Upper lobe of left lung (tissue), 6 donors: ENCODE results near the gene GCLM. TPM values are rescaled to one million over a fixed set of nuclear protein-coding genes. Genes with fewer than 3 reads are reported as not detected.

Experiments used
- ATAC-seq, 2 donors: fragments of 200-7000 bp; cut with Tn5 transposase; one replicate each; pipeline ENCODE4 v1.9.1; 2022; ENCODE audit warnings: mild to moderate bottlenecking in 2 of 2, moderate library complexity in 2 of 2; ENCODE audit not compliant: low FRiP score in 2 of 2
- DNase-seq, 2 donors: peaks; one replicate each; pipeline ENCODE4 v3.0.0-alpha.2; 2019 to 2020
- H3K27ac ChIP-seq, 4 donors: fragments of 200-600 bp; sonication (generic); one replicate each; pipeline ENCODE4 v1.5.1; 2016 to 2019
- H3K27me3 ChIP-seq, 4 donors: fragments of 200-600 bp; sonication (generic); one replicate each; pipeline ENCODE4 v1.5.1; 2017 to 2019
- H3K36me3 ChIP-seq, 4 donors: fragments of 200-600 bp; sonication (generic); one replicate each; pipeline ENCODE4 v1.5.1; 2016 to 2019
- H3K4me1 ChIP-seq, 4 donors: fragments of 200-600 bp; sonication (generic); one replicate each; pipeline ENCODE4 v1.5.1; 2018 to 2019
- H3K4me3 ChIP-seq, 4 donors: fragments of 200-600 bp; sonication (generic); one replicate each; pipeline ENCODE4 v1.5.1; 2017 to 2019; ENCODE audit warnings: mild to moderate bottlenecking in 2 of 4, moderate library complexity in 1 of 4
- H3K9me3 ChIP-seq, 4 donors: fragments of 200-600 bp; sonication (generic); one replicate each; pipeline ENCODE4 v1.5.1; 2018 to 2019
- EP300 ChIP-seq, 4 donors: sonication (generic); formaldehyde crosslinking; IDR thresholded peaks; one replicate each; pipeline ENCODE4 v1.5.1; 2017; ENCODE audit warnings: antibody characterized with exemption in 4 of 4, control low read depth in 2 of 4
- POLR2A ChIP-seq, 4 donors: fragments of 450-650 bp; IDR thresholded peaks; one replicate each; pipeline ENCODE4 v1.5.1; 2016 to 2017; ENCODE audit warnings: antibody characterized with exemption in 4 of 4, mild to moderate bottlenecking in 2 of 4
- POLR2AphosphoS5 ChIP-seq, 2 donors: sonication (generic); formaldehyde crosslinking; IDR thresholded peaks; one replicate each; pipeline ENCODE4 v1.5.1; 2017; ENCODE audit warnings: antibody characterized with exemption in 2 of 2
- WGBS, 2 donors: methylation state at CpG; one replicate each; pipeline ENCODE4 v1.1.5; 2017 to 2018; 5-methylcytosine and 5-hydroxymethylcytosine counted together
- total RNA-seq, 6 donors: library from RNA; depleted of rRNA in 4 of 6; stranded (reverse); fragments of >200 nt in 4 of 6; gene quantifications; one replicate each; pipeline versions ENCODE4 v1.1.0 to v1.2.1, GENCODE V29; 2016 to 2021
- TF ChIP-seq, protein P1 (sequence below), 6 experiments: fragments of 450-650 bp in 4 of 6; fragments of 200-600 bp in 2 of 6; sonication (generic) in 2 of 6; IDR thresholded peaks; one replicate each; pipeline ENCODE4 v1.5.1; 2016 to 2019; ENCODE audit warnings: antibody characterized with exemption in 6 of 6
- donor health status: DM: no; HTN: no; CAD: no; lungs with moderate emphysema.
- donor health status: DM: no; HTN: yes; CAD: no; lungs with severe emphysema.

GCLM gene
- total RNA-seq, 6 donors from 2014 or later, result 11.3 to 25.1 (median 20.2) TPM

DNA sequence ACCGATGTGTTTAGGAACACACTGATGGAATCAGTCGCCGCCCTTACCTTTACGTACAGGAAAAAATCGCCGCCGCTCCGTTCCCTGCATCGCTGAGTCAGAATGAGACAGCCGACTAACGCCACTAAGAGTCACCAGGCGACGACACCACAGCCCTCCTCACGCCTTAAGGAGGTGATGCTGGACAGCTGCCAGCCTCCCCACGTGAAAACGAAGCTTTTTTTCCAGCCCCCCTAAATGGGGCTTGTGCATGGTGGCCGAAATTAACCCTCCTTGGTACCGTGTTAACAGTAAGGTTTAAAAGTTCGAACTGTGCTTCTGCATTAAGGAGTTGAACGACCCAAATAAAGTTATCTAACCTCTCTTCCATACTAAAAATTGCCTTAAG is 30.7 kb downstream of the GCLM start:
- WGBS, 2 donors, result 2% methylated on average over 11 to 20 of the region's 20 CpGs
- peaks cover 21 to 42% (median 26%) of the 10 kb centered on the region in 4 donors for H3K36me3 ChIP-seq
- no peaks in the 10 kb centered on the region for H3K27me3 ChIP-seq
- no peak for TF ChIP-seq POLR2A (IDR thresholded peaks at IDR 0.05)
- no peak for TF ChIP-seq EP300 (IDR thresholded peaks at IDR 0.05)
- no peak for TF ChIP-seq POLR2AphosphoS5 (IDR thresholded peaks at IDR 0.05)
- TF ChIP-seq, protein P1, sequence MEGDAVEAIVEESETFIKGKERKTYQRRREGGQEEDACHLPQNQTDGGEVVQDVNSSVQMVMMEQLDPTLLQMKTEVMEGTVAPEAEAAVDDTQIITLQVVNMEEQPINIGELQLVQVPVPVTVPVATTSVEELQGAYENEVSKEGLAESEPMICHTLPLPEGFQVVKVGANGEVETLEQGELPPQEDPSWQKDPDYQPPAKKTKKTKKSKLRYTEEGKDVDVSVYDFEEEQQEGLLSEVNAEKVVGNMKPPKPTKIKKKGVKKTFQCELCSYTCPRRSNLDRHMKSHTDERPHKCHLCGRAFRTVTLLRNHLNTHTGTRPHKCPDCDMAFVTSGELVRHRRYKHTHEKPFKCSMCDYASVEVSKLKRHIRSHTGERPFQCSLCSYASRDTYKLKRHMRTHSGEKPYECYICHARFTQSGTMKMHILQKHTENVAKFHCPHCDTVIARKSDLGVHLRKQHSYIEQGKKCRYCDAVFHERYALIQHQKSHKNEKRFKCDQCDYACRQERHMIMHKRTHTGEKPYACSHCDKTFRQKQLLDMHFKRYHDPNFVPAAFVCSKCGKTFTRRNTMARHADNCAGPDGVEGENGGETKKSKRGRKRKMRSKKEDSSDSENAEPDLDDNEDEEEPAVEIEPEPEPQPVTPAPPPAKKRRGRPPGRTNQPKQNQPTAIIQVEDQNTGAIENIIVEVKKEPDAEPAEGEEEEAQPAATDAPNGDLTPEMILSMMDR (IDR thresholded peaks at IDR 0.05), result no peak
- peak overlapping the region; percentile 89 to 97 (median 94) for H3K27ac ChIP-seq
- no peaks in the 10 kb centered on the region for H3K9me3 ChIP-seq
- H3K4me3 ChIP-seq, result peak overlapping the region; percentile 72 to 96 (median 80)
- ATAC-seq (peak; percentile 70 to 79), DNase-seq (peak in 1 of 2 donors; percentile 80)
- H3K4me1 ChIP-seq, result peaks cover 17 to 33% (median 22%) of the 10 kb centered on the region in 4 donors

DNA sequence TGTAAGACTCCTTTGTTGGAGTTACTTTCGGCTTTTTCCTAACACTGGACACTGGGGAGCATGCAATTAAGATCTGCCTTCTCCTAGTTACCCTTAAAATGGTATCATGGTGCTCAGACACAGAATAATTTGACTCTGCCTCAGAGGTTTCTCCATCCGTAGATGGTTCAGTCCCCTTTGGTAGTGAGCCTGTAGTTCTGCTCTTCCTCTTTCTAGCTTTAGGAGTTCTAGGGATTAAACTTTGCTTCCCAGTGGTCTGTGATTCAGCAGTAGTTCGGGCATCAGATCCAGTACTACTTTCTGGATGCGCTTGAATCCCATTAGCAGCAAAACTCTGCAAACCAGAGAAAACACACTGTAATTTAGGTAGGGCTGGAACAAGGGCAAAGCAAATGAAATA is 31.7 kb downstream of the GCLM start:
- 89 to 92% methylated on average over 4 of the region's 4 CpGs for WGBS, 2 donors
- peaks cover 17 to 33% (median 22%) of the 10 kb centered on the region in 4 donors for H3K4me1 ChIP-seq
- H3K9me3 ChIP-seq, result no peaks in the 10 kb centered on the region
- peaks cover 28 to 52% (median 33%) of the 10 kb centered on the region in 4 donors for H3K36me3 ChIP-seq
- ATAC-seq (no peak), DNase-seq (no peak)
- peak overlapping the region in 1 of 4 donors; percentile 97 for H3K27ac ChIP-seq
- peak overlapping the region in 2 of 4 donors; percentile 72 to 73 for H3K4me3 ChIP-seq
- TF ChIP-seq POLR2AphosphoS5 (IDR thresholded peaks at IDR 0.05) (no peak), EP300 (IDR thresholded peaks at IDR 0.05) (no peak), POLR2A (IDR thresholded peaks at IDR 0.05) (no peak)
- TF ChIP-seq, protein P1 (IDR thresholded peaks at IDR 0.05), result no peak
- H3K27me3 ChIP-seq, result no peaks in the 10 kb centered on the region

DNA sequence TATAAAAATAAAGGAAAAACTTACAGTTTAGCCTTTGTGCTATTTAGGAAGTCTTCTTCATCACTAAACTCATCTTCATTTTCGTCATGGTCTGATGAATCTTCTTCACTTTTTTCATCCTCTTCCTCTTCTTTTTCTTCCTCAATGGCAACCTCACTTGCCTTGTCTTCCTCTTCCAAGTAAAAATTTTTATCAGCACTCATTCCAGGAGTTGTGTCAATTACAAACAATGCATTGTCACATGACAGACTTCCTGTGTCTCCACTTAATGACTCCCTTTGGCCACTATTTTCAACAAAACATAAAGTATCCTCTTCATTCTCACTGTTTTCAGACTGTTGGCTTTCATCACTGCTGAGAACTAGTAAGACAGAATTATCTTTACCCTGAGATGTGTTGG is 33.0 kb downstream of the GCLM start:
- 43 to 54% methylated on average over 1 of the region's 1 CpG for WGBS, 2 donors
- Histone ChIP-seq H3K36me3 (peaks cover 40 to 65% (median 46%) of the 10 kb centered on the region in 4 donors), H3K27ac (no peak overlapping the region), H3K27me3 (no peaks in the 10 kb centered on the region), H3K4me1 (peaks cover 17 to 33% (median 22%) of the 10 kb centered on the region in 4 donors), H3K4me3 (peak overlapping the region in 1 of 4 donors; percentile 2), H3K9me3 (no peaks in the 10 kb centered on the region)
- ATAC-seq (no peak), DNase-seq (no peak)
- TF ChIP-seq POLR2AphosphoS5 (IDR thresholded peaks at IDR 0.05) (no peak), POLR2A (IDR thresholded peaks at IDR 0.05) (no peak), EP300 (IDR thresholded peaks at IDR 0.05) (no peak)
- TF ChIP-seq, protein P1 (IDR thresholded peaks at IDR 0.05), result no peak

DNA sequence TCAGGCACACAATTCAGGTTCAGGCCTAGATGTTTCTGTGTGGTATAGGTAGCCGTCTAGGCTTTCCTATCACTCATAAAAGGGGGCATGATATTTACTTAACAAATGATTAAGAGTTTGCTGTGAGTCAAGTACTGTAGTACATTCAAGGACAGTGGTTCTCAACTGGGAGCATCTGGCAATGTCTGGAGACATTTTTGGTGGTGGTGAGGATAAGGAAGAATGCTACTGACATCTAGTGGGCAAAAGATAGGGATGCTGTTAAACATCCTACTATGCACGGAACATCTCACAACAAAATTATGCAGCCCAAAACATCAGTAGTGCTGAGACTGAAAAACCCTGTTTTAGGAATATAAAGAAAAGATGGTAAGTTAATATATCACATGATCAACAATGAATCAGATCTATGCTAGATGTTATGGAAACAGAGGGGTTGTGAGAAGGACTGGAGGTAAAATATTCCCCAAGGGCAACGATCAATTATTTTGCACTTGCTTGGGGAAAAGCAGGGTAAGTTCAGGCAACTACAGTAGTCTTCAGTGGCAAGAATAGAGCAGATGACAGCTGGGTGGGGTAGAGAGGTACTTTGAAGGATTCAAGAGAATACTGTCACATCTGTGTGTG is 35.1 kb downstream of the GCLM start:
- Histone ChIP-seq H3K36me3 (peaks cover 61 to 86% (median 66%) of the 10 kb centered on the region in 4 donors), H3K27ac (no peak overlapping the region), H3K9me3 (no peaks in the 10 kb centered on the region), H3K4me1 (peaks cover 17 to 28% (median 22%) of the 10 kb centered on the region in 4 donors), H3K27me3 (no peaks in the 10 kb centered on the region), H3K4me3 (no peak overlapping the region)
- 63 to 79% methylated on average over 3 of the region's 3 CpGs for WGBS, 2 donors
- TF ChIP-seq, protein P1 (IDR thresholded peaks at IDR 0.05), result peak in 5 of 6 experiments; percentile 9 to 58 (median 33)
- TF ChIP-seq POLR2AphosphoS5 (IDR thresholded peaks at IDR 0.05), result no peak
- DNase-seq, result no peak
- ATAC-seq, result no peak

DNA sequence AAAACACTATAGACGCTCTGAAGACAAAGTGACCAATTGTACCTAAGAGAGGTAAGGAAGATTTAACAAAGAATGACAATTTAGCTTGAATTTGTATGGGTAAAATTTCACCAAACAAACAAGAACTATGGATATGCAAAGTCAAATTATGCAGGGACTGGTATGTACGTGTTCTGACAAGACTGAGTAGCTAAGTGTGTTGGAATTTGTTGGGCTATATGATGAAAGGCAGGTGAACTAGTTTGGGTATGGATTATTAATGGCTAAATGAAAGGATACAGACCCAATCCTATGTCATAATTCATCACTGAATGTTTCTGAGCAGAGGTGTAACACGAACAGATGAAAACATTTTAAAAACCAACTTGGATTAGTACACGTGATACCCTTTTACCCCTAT is 37.9 kb downstream of the GCLM start:
- DNase-seq (no peak), ATAC-seq (no peak)
- H3K9me3 ChIP-seq, result no peaks in the 10 kb centered on the region
- no peak overlapping the region for H3K27ac ChIP-seq
- H3K4me1 ChIP-seq, result peaks cover 4 to 9% (median 5%) of the 10 kb centered on the region in 4 donors
- WGBS, 2 donors, result 68 to 83% methylated on average over 4 of the region's 4 CpGs
- TF ChIP-seq, protein P1 (IDR thresholded peaks at IDR 0.05), result no peak
- TF ChIP-seq POLR2AphosphoS5 (IDR thresholded peaks at IDR 0.05) (no peak), EP300 (IDR thresholded peaks at IDR 0.05) (no peak), POLR2A (IDR thresholded peaks at IDR 0.05) (no peak)
- H3K27me3 ChIP-seq, result no peaks in the 10 kb centered on the region
- no peak overlapping the region for H3K4me3 ChIP-seq
- H3K36me3 ChIP-seq, result peaks cover 64 to 85% (median 71%) of the 10 kb centered on the region in 4 donors
